ENCODE measurements around the gene PDE4DIP. TPM values are rescaled to one million over a fixed set of nuclear protein-coding genes. Genes with fewer than 3 reads are reported as not detected.
A peak's percentile ranks its signal among the peaks of the same experiment; 100 is the strongest.
"Not testable (repeated sequence)": the region's sequence is repeated elsewhere in the genome, so short reads cannot be mapped to it uniquely, and the experiment has no call there.

PDE4DIP gene
- total RNA-seq, 1 donor from 2014 or later = 10.9 TPM

- DNase-seq = not testable (repeated sequence)
These were observed 76.8 kb downstream of the PDE4DIP start for GRCh38 chr1:148921047-148921446.

- not testable (repeated sequence) for DNase-seq
These were observed 79.6 kb downstream of the PDE4DIP start for GRCh38 chr1:148923798-148924197.

- not testable (repeated sequence) for DNase-seq
These were observed 83.4 kb downstream of the PDE4DIP start for GRCh38 chr1:148927645-148928044.

- DNase-seq = peak; percentile 0
These were observed 85.0 kb downstream of the PDE4DIP start for GRCh38 chr1:148929253-148929652.

- not testable (repeated sequence) for DNase-seq
These were observed 91.3 kb downstream of the PDE4DIP start for GRCh38 chr1:148935381-148936002.

GRCh38 chr1:148942906-148943305, 98.7 kb downstream of the PDE4DIP start:
- not testable (repeated sequence) for DNase-seq

- not testable (repeated sequence) for DNase-seq
These were observed 100.9 kb downstream of the PDE4DIP start for GRCh38 chr1:148945130-148945529.

- not testable (repeated sequence) for DNase-seq
These were observed 104.5 kb downstream of the PDE4DIP start for GRCh38 chr1:148948768-148949167.

GRCh38 chr1:148951336-148952227, 107.4 kb downstream of the PDE4DIP start:
- DNase-seq = peak; percentile 78

GRCh38 chr1:148952253-148952937, 108.2 kb downstream of the PDE4DIP start:
- DNase-seq = not testable (repeated sequence)

GRCh38 chr1:148952938-148953616, 108.8 kb downstream of the PDE4DIP start:
- DNase-seq = peak; percentile 37

- not testable (repeated sequence) for DNase-seq
These were observed 109.5 kb downstream of the PDE4DIP start for GRCh38 chr1:148953730-148954129.

GRCh38 chr1:148958343-148958742, 114.1 kb downstream of the PDE4DIP start:
- not testable (repeated sequence) for DNase-seq

GRCh38 chr1:148960212-148961000, 116.2 kb downstream of the PDE4DIP start:
- DNase-seq = not testable (repeated sequence)

- not testable (repeated sequence) for DNase-seq
These were observed 118.1 kb downstream of the PDE4DIP start for GRCh38 chr1:148962127-148962857.

- not testable (repeated sequence) for DNase-seq
These were observed 121.9 kb downstream of the PDE4DIP start for GRCh38 chr1:148966084-148966483.

GRCh38 chr1:148967580-148967979, 123.4 kb downstream of the PDE4DIP start:
- DNase-seq = not testable (repeated sequence)

- DNase-seq = not testable (repeated sequence)
These were observed 124.5 kb downstream of the PDE4DIP start for GRCh38 chr1:148968682-148969081.

GRCh38 chr1:148969126-148969525, 124.9 kb downstream of the PDE4DIP start:
- DNase-seq = not testable (repeated sequence)

- peak; percentile 54 for DNase-seq
These were observed 131.2 kb downstream of the PDE4DIP start for GRCh38 chr1:148975453-148975852.
